Measurements from ENCODE around the gene SSX3. TPM values are rescaled to one million over a fixed set of nuclear protein-coding genes. Genes with fewer than 3 reads are reported as not detected.
"Not testable (repeated sequence)": the region's sequence is repeated elsewhere in the genome, so short reads cannot be mapped to it uniquely, and the experiment has no call there.

The SSX3 gene, protein sequence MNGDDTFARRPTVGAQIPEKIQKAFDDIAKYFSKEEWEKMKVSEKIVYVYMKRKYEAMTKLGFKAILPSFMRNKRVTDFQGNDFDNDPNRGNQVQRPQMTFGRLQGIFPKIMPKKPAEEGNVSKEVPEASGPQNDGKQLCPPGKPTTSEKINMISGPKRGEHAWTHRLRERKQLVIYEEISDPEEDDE
- not detected in 2 replicates for total RNA-seq

DNA sequence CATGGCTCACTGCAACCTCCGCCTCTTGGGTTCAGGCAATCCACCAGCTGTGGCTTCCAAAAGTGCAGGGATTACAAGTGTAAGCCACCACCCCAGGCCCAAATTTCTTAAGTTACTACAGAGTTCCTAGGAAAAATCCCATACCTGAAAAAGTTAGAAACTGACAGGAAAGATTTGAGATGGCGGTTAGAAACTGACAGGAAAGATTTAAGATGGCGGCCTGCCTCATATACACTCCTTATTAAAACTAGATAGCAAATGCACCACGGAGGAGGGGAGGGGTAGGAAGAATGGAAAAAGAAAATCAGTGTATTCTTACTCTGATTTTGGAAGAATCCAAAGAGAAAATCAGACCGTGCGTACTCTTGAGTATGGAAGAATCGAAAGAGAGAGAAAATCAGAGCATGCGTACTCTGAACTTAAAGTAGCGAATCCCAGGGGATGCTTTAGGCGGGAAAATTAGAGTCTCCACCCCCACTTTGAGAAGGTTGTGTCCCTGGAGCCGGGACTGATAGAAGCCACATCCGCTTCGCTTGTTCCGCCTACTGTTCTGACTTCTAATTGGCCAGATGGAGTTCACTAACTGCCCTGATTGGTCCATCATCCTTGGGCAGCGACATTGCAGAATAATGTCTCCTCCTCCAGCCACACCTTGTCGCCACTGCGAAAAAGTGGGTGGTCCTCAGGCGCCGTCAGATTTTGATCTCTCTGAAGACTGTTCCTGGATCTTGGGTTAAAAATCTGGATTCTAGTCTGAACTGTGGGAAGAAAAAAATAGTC lies at the start of gene SSX3:
Gene SSX3 (minus strand): TSS at position 389 of the 780 bp plus-strand sequence. CDS start 1,454 bp downstream, outside the sequence.
- H3K36me3 ChIP-seq (ENCODE audit: control insufficient read depth, insufficient read depth, low read length); H3K27me3 ChIP-seq (ENCODE audit: control insufficient read depth, insufficient read depth, low read length); DNase-seq (ENCODE audit: low read depth); FAIRE-seq; H3K4me3 ChIP-seq (ENCODE audit: low read depth, low read length): not testable (repeated sequence)

DNA sequence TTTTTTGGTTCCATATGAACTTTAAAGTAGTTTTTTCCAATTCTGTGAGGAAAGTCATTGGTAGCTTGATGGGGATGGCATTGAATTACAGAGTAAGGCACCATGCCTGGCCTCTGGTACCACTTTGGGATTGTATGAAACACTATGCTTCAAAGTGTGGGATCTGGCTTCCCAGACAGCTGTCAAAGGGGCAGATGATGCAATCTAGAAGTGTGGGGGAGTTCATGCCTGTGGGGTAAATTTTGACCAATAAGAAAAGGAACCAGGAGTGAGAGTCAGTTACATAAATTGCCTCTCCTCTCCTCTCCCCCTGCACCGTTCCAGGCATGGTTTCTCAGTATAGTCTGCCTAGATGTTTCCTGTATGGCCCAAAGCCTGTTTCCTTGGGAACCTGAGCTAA lies 41.3 kb upstream of the SSX3 start:
- not testable (repeated sequence) for H3K36me3 ChIP-seq (ENCODE audit: control insufficient read depth, insufficient read depth, low read length); DNase-seq (ENCODE audit: low read depth); H3K27me3 ChIP-seq (ENCODE audit: control insufficient read depth, insufficient read depth, low read length); FAIRE-seq; H3K4me3 ChIP-seq (ENCODE audit: low read depth, low read length)

DNA sequence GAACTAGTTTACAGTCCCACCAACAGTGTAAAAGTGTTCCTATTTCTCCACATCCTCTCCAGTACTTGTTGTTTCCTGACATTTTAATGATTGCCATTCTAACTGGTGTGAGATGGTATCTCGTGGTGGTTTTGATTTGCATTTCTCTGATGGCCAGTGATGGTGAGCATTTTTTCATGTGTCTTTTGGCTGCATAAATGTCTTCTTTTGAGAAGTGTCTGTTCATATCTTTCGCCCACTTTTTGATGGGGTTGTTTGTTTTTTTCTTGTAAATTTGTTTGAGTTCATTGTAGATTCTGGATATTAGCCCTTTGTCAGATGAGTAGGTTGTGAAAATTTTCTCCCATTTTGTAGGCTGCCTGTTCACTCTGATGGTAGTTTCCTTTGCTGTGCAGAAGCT lies 40.4 kb upstream of the SSX3 start:
- H3K36me3 ChIP-seq (ENCODE audit: control insufficient read depth, insufficient read depth, low read length); DNase-seq (ENCODE audit: low read depth); H3K4me3 ChIP-seq (ENCODE audit: low read depth, low read length); FAIRE-seq; H3K27me3 ChIP-seq (ENCODE audit: control insufficient read depth, insufficient read depth, low read length): not testable (repeated sequence)

DNA sequence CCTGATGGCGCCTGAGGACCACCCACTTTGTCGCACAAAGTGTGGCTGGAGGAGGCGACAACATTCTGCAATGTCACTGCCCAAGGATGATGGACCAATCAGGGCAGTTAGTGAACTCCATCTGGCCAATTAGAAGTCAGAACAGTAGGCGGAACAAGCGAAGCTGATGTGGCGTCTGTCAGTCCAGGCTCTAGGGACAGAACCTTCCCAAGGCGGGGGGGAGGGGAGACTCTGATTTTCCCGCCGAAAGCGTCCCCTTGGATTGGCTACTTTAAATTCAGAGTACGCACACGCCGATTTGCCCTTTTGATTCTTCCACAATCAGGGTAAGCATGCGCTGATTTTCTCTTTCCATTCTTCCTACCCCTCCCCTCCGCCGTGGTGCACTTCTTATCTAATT lies 26.7 kb upstream of the SSX3 start, which contains the start of gene SSX4:
Gene SSX4 (plus strand): TSS at position 301 of the 400 bp plus-strand sequence. CDS start 515 bp downstream, outside the sequence.
- not testable (repeated sequence) for H3K4me3 ChIP-seq (ENCODE audit: low read depth, low read length); DNase-seq (ENCODE audit: low read depth); FAIRE-seq; H3K27me3 ChIP-seq (ENCODE audit: control insufficient read depth, insufficient read depth, low read length); H3K36me3 ChIP-seq (ENCODE audit: control insufficient read depth, insufficient read depth, low read length)

DNA sequence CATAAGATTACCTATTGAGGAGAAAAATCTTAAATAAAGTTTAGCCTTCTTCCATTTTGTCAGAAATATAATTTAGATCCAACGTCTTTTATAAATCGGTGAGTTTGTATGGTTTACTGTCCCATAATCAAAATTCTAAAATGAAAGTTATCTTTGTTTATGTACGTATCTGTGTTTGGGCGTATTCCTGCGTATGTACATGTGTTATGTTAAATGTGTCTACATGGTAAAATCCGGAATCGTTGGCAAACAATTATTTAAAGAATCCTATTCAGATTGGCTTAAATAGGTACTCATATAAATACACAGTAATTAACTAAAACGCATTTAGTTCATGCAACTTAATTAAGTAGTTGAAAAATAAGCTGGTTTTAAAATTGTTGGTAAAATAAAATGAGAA lies 13.9 kb upstream of the SSX3 start:
- not testable (repeated sequence) for FAIRE-seq; H3K36me3 ChIP-seq (ENCODE audit: control insufficient read depth, insufficient read depth, low read length); DNase-seq (ENCODE audit: low read depth); H3K4me3 ChIP-seq (ENCODE audit: low read depth, low read length); H3K27me3 ChIP-seq (ENCODE audit: control insufficient read depth, insufficient read depth, low read length)

DNA sequence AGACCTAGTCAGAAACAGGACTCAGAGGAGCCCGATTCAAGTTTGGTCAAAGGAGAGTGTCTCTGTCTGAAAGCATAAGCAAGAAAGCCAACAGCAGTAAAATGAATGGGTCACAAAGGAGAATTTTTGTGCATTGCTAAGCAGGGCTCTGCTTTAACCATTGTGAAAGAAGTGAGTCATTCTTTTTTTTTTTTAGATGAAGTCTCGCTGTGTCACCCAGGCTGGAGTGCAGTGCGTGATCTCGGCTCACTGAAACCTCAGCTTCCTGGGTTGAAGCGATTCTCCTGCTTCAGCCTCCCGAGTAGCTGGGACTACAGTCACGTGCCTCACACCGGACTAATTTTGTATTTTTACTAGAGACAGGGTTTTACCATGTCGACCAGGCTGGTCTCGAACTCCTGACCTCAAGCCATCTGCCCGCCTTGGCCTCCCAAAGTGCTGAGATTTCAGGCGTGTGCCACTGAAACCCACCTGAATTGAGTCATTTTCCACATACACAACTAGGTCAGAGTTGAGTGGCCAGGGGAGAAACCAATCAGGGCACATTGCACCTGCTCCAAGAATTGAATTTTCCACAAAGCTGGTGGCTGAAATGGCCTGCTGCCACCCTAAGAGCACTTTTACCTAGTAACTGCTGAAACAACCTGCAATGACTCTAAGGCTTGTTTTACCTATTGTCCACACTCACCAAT lies 11.4 kb upstream of the SSX3 start:
- H3K36me3 ChIP-seq (ENCODE audit: control insufficient read depth, insufficient read depth, low read length); FAIRE-seq; H3K27me3 ChIP-seq (ENCODE audit: control insufficient read depth, insufficient read depth, low read length); DNase-seq (ENCODE audit: low read depth); H3K4me3 ChIP-seq (ENCODE audit: low read depth, low read length): not testable (repeated sequence)

DNA sequence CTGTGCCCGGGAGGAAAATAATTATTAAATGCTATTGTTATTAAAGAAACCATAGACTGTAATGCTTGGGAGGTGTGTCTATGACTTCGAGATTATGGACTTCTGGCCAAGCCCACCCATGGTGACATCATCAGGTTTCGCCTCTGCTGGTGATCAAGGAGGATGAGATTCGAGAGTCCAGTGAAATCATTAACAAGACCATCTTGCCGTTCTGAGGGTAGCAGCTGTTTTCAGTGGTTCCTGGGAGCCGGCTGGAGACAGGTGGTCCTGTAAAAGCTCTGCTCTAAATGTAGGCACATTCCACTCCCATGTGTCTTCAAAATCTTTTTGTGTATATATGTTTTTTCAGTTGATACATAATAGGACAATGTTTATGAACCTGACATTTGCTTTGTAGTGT lies 2.8 kb upstream of the SSX3 start:
- not testable (repeated sequence) for H3K4me3 ChIP-seq (ENCODE audit: low read depth, low read length); DNase-seq (ENCODE audit: low read depth); H3K27me3 ChIP-seq (ENCODE audit: control insufficient read depth, insufficient read depth, low read length); H3K36me3 ChIP-seq (ENCODE audit: control insufficient read depth, insufficient read depth, low read length); FAIRE-seq

DNA sequence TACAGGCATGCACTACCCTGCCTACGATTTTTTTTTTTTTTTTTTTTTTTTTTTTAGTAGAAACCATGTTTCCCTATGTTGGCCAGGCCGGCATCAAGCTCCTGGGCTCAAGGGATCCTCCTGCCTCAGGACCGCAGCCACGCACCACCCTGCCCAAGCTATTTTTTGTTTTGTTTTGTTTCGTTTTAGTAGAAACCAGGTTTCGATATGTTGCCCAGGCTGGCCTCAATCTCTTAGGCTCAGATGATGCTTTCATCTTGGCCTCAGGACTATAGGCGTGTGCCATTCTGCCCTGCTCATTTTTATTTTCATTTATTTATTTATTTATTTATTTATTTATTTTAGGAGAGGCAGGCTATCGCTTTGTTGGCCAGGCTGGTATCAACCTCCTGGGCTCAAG lies 1.2 kb upstream of the SSX3 start:
- TF ChIP-seq, protein P1, sequence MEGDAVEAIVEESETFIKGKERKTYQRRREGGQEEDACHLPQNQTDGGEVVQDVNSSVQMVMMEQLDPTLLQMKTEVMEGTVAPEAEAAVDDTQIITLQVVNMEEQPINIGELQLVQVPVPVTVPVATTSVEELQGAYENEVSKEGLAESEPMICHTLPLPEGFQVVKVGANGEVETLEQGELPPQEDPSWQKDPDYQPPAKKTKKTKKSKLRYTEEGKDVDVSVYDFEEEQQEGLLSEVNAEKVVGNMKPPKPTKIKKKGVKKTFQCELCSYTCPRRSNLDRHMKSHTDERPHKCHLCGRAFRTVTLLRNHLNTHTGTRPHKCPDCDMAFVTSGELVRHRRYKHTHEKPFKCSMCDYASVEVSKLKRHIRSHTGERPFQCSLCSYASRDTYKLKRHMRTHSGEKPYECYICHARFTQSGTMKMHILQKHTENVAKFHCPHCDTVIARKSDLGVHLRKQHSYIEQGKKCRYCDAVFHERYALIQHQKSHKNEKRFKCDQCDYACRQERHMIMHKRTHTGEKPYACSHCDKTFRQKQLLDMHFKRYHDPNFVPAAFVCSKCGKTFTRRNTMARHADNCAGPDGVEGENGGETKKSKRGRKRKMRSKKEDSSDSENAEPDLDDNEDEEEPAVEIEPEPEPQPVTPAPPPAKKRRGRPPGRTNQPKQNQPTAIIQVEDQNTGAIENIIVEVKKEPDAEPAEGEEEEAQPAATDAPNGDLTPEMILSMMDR (IDR thresholded peaks at IDR 0.05; ENCODE audit: insufficient read depth, low read length, severe bottlenecking), result no peak
- Histone ChIP-seq H3K36me3 (ENCODE audit: control insufficient read depth, insufficient read depth, low read length) (no peaks in the 10 kb centered on the region), H3K4me3 (ENCODE audit: low read depth, low read length) (no peak overlapping the region), H3K27me3 (ENCODE audit: control insufficient read depth, insufficient read depth, low read length) (no peaks in the 10 kb centered on the region)
- DNase-seq (ENCODE audit: low read depth), result no peak
- no peak for FAIRE-seq

DNA sequence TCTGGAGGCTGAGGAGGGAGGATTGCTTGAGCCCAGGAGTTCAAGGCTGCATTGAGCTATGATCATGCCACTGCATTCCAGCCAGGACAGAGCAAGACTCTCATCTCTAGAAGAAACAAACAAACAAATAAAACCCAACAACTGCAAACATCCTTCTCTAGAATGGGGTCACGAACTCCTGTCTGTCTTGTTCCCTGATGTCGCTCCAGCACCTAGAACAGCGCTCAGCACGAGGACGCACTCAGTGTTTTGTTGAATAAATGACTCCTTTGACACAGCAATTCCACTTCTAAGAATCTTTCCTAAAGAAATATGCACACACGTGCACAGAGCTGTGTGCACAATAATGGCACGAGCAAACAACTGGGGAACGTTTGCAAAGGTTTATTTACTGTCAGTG lies 10.4 kb downstream of the SSX3 start:
- not testable (repeated sequence) for H3K27me3 ChIP-seq (ENCODE audit: control insufficient read depth, insufficient read depth, low read length); H3K36me3 ChIP-seq (ENCODE audit: control insufficient read depth, insufficient read depth, low read length); DNase-seq (ENCODE audit: low read depth); FAIRE-seq; H3K4me3 ChIP-seq (ENCODE audit: low read depth, low read length)

DNA sequence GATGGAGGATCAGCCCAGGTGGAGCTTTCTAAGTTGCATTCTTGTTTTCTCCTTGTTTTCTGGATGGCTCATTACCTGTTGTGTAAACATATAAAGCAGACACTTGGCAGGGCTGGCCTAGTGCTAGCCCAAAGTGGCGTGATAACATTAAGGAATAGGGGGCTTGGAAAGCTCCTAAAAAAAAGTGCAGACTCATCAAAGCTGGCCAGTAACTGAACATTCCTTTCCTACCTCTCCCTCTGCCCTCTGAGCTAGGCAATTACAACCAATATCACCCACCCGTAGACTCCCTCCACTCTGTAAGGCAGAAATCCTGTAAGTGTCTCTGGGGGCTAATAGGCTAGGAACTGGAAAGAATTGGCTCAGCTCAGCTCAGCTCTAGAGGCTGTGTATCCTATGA lies 42.5 kb downstream of the SSX3 start:
- H3K27me3 ChIP-seq (ENCODE audit: control insufficient read depth, insufficient read depth, low read length); H3K4me3 ChIP-seq (ENCODE audit: low read depth, low read length); H3K36me3 ChIP-seq (ENCODE audit: control insufficient read depth, insufficient read depth, low read length); DNase-seq (ENCODE audit: low read depth); FAIRE-seq: not testable (repeated sequence)

Data from bronchial epithelial cell (primary cell).